Stimulated activated CD4-positive, alpha-beta T cell treated with anti-CD3 and anti-CD28 coated beads, TNF-alpha, amount 100 ng/mL, for 48 hours (primary cell): ENCODE measurements around the gene ANO9.
"Not testable (repeated sequence)": the region's sequence is repeated elsewhere in the genome, so short reads cannot be mapped to it uniquely, and the experiment has no call there.

ENCODE experiments used
- DNase-seq, 3 donors: peaks; one replicate each; pipeline ENCODE4 v3.0.0-alpha.2; 2020; ENCODE audit warnings: low read depth in 3 of 3

The ANO9 gene

GRCh38 chr11:416757-417621 lies 24.8 kb downstream of the ANO9 start:
- DNase-seq: no peak

- DNase-seq: no peak
Observed at GRCh38 chr11:416051-416756, 25.6 kb downstream of the ANO9 start.

GRCh38 chr11:415640-416041 lies 26.2 kb downstream of the ANO9 start:
- DNase-seq: no peak

GRCh38 chr11:414318-414857 lies 27.4 kb downstream of the ANO9 start:
- DNase-seq: no peak

GRCh38 chr11:413120-414081 lies 28.4 kb downstream of the ANO9 start:
- no peak for DNase-seq

- DNase-seq: no peak
Observed at GRCh38 chr11:412641-413119, 29.1 kb downstream of the ANO9 start.

GRCh38 chr11:411520-411919 lies 30.3 kb downstream of the ANO9 start:
- not testable (repeated sequence) for DNase-seq

GRCh38 chr11:410711-411110 lies 31.1 kb downstream of the ANO9 start:
- not testable (repeated sequence) for DNase-seq

- no peak for DNase-seq
Observed at GRCh38 chr11:409600-410483, 32.0 kb downstream of the ANO9 start.

- no peak for DNase-seq
Observed at GRCh38 chr11:409008-409599, 32.7 kb downstream of the ANO9 start.

- no peak for DNase-seq
Observed at GRCh38 chr11:408154-409007, 33.4 kb downstream of the ANO9 start.

GRCh38 chr11:407651-408123 lies 34.1 kb downstream of the ANO9 start:
- DNase-seq: no peak

- peak; percentile 69 to 84 (median 80) for DNase-seq
Observed at GRCh38 chr11:406796-407650, 34.8 kb downstream of the ANO9 start.

- no peak for DNase-seq
Observed at GRCh38 chr11:405954-406795, 35.6 kb downstream of the ANO9 start.

GRCh38 chr11:405323-405953 lies 36.4 kb downstream of the ANO9 start:
- no peak for DNase-seq

- no peak for DNase-seq
Observed at GRCh38 chr11:404551-405264, 37.1 kb downstream of the ANO9 start.
